H1 (cell line): ENCODE measurements around the gene ATP8B3. TPM values are rescaled to one million over a fixed set of nuclear protein-coding genes. Genes with fewer than 3 reads are reported as not detected.

Experiments
- CTBP2 ChIP-seq: IDR thresholded peaks from 2 replicates; pipeline ENCODE4 v1.7.0; 2011; ENCODE audit warnings: borderline replicate concordance, mild to moderate bottlenecking, moderate library complexity, mixed read lengths, low read length; ENCODE audit not compliant: insufficient read depth, insufficient read length
- EGR1 ChIP-seq: IDR thresholded peaks from 2 replicates; pipeline ENCODE4 v1.6.1; 2011; ENCODE audit warnings: low read depth, low read length, borderline replicate concordance
- FOSL1 ChIP-seq: IDR thresholded peaks from 2 replicates; pipeline ENCODE4 v1.6.1; 2011; ENCODE audit warnings: mild to moderate bottlenecking, low read depth, low read length, moderate library complexity; ENCODE audit not compliant: insufficient read depth
- HDAC6 ChIP-seq: IDR thresholded peaks from one replicate; pipeline ENCODE4 v1.7.1; 2012; ENCODE audit warnings: low read depth, mild to moderate bottlenecking, inconsistent platforms, low read length, moderate library complexity
- KDM1A ChIP-seq: fragments of 200-600, 300-600 bp; sonication (generic); IDR thresholded peaks from 2 replicates; pipeline ENCODE4 v1.7.1; 2016; ENCODE audit warnings: mild to moderate bottlenecking, low read length, borderline replicate concordance
- KDM5A ChIP-seq: fragments of 200-600 bp; IDR thresholded peaks from 2 replicates; pipeline ENCODE4 v1.7.1; 2012; ENCODE audit warnings: mild to moderate bottlenecking, low read length, inconsistent platforms, mixed read lengths
- POU5F1 ChIP-seq: IDR thresholded peaks from 2 replicates; pipeline ENCODE4 v1.6.1; 2011; ENCODE audit warnings: low read depth, mild to moderate bottlenecking, low read length, moderate library complexity
- TCF12 ChIP-seq: IDR thresholded peaks from 2 replicates; pipeline ENCODE4 v1.6.1; 2011; ENCODE audit warnings: low read depth, mild to moderate bottlenecking, low read length
- polyA plus RNA-seq, 7 experiments: library from polyadenylated mRNA; depleted of rRNA in 3 of 7; stranded (reverse) in 5 of 7; unstranded in 2 of 7; fragments of >200 nt in 5 of 7; fragments of 200-250 nt in 2 of 7; gene quantifications; 1 replicate in 5 of 7; 2 replicates in 1 of 7; 4 replicates in 1 of 7; pipeline versions ENCODE4 v1.2.1 to v1.2.3, GENCODE V29; 2011 to 2013; ENCODE audit warnings: missing spikeins in 2 of 7, mixed read lengths in 2 of 7
- total RNA-seq: library from RNA; stranded (reverse); fragmentation: NEBNext Ultra II Directional; extraction: Animal tissue kit (Norgen Biotek cat#: 25700); gene quantifications from 2 replicates; pipeline ENCODE4 v1.2.1, GENCODE V29; 2021
- TF ChIP-seq, protein P1 (sequence below): fragments of 300-600 bp; sonication (generic); IDR thresholded peaks from 2 replicates; pipeline ENCODE4 v1.7.1; 2012; ENCODE audit warnings: low read length, moderate library complexity, mild to moderate bottlenecking, inconsistent platforms; ENCODE audit not compliant: insufficient replicate concordance

The ATP8B3 gene
- total and polyA plus RNA-seq, 2 of the 8 experiments (the other 6 are each of a cell fraction or from before 2014, with no cell fraction given) = 4.1 to 9.3 TPM

DNA sequence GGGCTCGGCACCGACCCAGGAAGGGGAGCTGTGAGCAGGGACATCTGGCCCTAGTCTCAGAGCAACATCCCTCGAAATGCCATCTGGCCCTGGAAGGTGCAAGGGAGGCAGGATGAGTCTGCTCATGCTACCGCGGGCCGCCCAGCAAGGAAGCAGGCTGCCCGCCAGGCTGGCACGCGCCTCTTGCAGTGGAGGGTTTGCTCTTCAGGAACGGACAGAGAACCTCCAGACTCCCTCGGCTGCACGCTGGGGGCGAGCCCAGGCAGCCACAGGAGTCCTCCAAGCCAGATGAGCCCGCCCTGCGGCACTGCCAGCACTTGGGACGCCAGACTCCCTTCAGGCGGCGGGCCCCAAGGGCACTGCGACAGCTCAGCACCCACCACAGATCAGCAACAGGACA is 10.1 kb upstream of the ATP8B3 start (continued):
- TF ChIP-seq, protein P1, sequence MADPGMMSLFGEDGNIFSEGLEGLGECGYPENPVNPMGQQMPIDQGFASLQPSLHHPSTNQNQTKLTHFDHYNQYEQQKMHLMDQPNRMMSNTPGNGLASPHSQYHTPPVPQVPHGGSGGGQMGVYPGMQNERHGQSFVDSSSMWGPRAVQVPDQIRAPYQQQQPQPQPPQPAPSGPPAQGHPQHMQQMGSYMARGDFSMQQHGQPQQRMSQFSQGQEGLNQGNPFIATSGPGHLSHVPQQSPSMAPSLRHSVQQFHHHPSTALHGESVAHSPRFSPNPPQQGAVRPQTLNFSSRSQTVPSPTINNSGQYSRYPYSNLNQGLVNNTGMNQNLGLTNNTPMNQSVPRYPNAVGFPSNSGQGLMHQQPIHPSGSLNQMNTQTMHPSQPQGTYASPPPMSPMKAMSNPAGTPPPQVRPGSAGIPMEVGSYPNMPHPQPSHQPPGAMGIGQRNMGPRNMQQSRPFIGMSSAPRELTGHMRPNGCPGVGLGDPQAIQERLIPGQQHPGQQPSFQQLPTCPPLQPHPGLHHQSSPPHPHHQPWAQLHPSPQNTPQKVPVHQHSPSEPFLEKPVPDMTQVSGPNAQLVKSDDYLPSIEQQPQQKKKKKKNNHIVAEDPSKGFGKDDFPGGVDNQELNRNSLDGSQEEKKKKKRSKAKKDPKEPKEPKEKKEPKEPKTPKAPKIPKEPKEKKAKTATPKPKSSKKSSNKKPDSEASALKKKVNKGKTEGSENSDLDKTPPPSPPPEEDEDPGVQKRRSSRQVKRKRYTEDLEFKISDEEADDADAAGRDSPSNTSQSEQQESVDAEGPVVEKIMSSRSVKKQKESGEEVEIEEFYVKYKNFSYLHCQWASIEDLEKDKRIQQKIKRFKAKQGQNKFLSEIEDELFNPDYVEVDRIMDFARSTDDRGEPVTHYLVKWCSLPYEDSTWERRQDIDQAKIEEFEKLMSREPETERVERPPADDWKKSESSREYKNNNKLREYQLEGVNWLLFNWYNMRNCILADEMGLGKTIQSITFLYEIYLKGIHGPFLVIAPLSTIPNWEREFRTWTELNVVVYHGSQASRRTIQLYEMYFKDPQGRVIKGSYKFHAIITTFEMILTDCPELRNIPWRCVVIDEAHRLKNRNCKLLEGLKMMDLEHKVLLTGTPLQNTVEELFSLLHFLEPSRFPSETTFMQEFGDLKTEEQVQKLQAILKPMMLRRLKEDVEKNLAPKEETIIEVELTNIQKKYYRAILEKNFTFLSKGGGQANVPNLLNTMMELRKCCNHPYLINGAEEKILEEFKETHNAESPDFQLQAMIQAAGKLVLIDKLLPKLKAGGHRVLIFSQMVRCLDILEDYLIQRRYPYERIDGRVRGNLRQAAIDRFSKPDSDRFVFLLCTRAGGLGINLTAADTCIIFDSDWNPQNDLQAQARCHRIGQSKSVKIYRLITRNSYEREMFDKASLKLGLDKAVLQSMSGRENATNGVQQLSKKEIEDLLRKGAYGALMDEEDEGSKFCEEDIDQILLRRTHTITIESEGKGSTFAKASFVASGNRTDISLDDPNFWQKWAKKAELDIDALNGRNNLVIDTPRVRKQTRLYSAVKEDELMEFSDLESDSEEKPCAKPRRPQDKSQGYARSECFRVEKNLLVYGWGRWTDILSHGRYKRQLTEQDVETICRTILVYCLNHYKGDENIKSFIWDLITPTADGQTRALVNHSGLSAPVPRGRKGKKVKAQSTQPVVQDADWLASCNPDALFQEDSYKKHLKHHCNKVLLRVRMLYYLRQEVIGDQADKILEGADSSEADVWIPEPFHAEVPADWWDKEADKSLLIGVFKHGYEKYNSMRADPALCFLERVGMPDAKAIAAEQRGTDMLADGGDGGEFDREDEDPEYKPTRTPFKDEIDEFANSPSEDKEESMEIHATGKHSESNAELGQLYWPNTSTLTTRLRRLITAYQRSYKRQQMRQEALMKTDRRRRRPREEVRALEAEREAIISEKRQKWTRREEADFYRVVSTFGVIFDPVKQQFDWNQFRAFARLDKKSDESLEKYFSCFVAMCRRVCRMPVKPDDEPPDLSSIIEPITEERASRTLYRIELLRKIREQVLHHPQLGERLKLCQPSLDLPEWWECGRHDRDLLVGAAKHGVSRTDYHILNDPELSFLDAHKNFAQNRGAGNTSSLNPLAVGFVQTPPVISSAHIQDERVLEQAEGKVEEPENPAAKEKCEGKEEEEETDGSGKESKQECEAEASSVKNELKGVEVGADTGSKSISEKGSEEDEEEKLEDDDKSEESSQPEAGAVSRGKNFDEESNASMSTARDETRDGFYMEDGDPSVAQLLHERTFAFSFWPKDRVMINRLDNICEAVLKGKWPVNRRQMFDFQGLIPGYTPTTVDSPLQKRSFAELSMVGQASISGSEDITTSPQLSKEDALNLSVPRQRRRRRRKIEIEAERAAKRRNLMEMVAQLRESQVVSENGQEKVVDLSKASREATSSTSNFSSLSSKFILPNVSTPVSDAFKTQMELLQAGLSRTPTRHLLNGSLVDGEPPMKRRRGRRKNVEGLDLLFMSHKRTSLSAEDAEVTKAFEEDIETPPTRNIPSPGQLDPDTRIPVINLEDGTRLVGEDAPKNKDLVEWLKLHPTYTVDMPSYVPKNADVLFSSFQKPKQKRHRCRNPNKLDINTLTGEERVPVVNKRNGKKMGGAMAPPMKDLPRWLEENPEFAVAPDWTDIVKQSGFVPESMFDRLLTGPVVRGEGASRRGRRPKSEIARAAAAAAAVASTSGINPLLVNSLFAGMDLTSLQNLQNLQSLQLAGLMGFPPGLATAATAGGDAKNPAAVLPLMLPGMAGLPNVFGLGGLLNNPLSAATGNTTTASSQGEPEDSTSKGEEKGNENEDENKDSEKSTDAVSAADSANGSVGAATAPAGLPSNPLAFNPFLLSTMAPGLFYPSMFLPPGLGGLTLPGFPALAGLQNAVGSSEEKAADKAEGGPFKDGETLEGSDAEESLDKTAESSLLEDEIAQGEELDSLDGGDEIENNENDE = no peak
- TF ChIP-seq CTBP2 (no peak), FOSL1 (no peak), TCF12 (no peak), POU5F1 (no peak), HDAC6 (no peak), KDM5A (no peak), EGR1 (no peak), KDM1A (no peak)
- TF ChIP-seq, all 59 proteins: peak for 0
